HUES48 (cell line): ENCODE measurements around the gene WNK2.

Experiments
- H3K27ac ChIP-seq: one replicate; pipeline ENCODE4 v1.7.0; 2013; ENCODE audit warnings: low read depth, low read length, inconsistent platforms
- H3K27me3 ChIP-seq: 2 replicates; pipeline ENCODE4 v1.6.1; 2013; ENCODE audit warnings: mild to moderate bottlenecking, low read length; ENCODE audit not compliant: control insufficient read depth, insufficient read depth
- H3K36me3 ChIP-seq: 2 replicates; pipeline ENCODE4 v1.6.1; 2013; ENCODE audit warnings: low read length; ENCODE audit not compliant: control insufficient read depth, insufficient read depth
- H3K4me1 ChIP-seq: 2 replicates; pipeline ENCODE4 v1.6.1; 2013; ENCODE audit warnings: mild to moderate bottlenecking, low read length; ENCODE audit not compliant: control insufficient read depth, insufficient read depth
- H3K4me3 ChIP-seq: 2 replicates; pipeline ENCODE4 v1.5.1; 2013; ENCODE audit warnings: mild to moderate bottlenecking, low read depth, low read length
- H3K9ac ChIP-seq: 2 replicates; pipeline ENCODE4 v1.6.1; 2013; ENCODE audit warnings: mild to moderate bottlenecking, low read depth, low read length, moderate library complexity
- H3K9me3 ChIP-seq: 2 replicates; pipeline ENCODE4 v1.6.1; 2013; ENCODE audit warnings: low read length; ENCODE audit not compliant: control insufficient read depth, insufficient read depth

The WNK2 gene

GRCh38 chr9:93252781-93253530, 69.0 kb downstream of the WNK2 start:
- Histone ChIP-seq H3K4me3 (no peak overlapping the region), H3K27me3 (no peaks in the 10 kb centered on the region), H3K9ac (no peak overlapping the region), H3K36me3 (peaks cover 10% of the 10 kb centered on the region; the same call in 1 of the 2 replicates), H3K27ac (no peak overlapping the region), H3K9me3 (no peaks in the 10 kb centered on the region), H3K4me1 (peaks cover 5% of the 10 kb centered on the region)

- Histone ChIP-seq H3K27ac (no peak overlapping the region), H3K4me1 (no peaks in the 10 kb centered on the region), H3K27me3 (no peaks in the 10 kb centered on the region), H3K4me3 (no peak overlapping the region), H3K9ac (no peak overlapping the region), H3K9me3 (no peaks in the 10 kb centered on the region), H3K36me3 (peaks cover 8% of the 10 kb centered on the region; the same call in 1 of the 2 replicates)
These were observed 69.7 kb downstream of the WNK2 start for GRCh38 chr9:93253633-93254032.

DNA sequence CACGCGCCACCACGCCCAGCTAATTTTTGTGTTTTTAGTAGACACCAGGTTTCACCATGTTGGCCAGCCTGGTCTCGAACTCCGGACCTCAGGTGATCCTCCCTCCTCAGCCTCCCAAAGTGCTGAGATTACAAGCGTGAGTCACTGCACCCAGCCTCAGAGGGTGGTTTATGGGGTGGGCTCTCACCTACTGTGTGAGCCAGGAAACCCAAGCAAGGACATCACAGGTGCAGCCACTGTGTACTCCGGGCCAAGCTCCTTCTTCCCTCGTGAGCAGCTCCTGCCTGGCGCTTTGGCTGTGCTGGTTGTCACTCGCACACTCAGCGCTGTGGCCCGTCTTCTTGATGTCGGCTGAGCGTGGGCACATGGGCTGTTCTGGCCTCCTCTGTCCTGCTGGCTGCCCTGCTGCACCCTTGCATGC, 70.1 kb downstream of the WNK2 start:
- peaks cover 8% of the 10 kb centered on the region; the same call in 1 of the 2 replicates for H3K36me3 ChIP-seq
- no peak overlapping the region for H3K4me3 ChIP-seq
- no peaks in the 10 kb centered on the region for H3K27me3 ChIP-seq
- H3K9ac ChIP-seq, result no peak overlapping the region
- H3K4me1 ChIP-seq, result no peaks in the 10 kb centered on the region
- no peaks in the 10 kb centered on the region for H3K9me3 ChIP-seq
- H3K27ac ChIP-seq, result no peak overlapping the region

DNA sequence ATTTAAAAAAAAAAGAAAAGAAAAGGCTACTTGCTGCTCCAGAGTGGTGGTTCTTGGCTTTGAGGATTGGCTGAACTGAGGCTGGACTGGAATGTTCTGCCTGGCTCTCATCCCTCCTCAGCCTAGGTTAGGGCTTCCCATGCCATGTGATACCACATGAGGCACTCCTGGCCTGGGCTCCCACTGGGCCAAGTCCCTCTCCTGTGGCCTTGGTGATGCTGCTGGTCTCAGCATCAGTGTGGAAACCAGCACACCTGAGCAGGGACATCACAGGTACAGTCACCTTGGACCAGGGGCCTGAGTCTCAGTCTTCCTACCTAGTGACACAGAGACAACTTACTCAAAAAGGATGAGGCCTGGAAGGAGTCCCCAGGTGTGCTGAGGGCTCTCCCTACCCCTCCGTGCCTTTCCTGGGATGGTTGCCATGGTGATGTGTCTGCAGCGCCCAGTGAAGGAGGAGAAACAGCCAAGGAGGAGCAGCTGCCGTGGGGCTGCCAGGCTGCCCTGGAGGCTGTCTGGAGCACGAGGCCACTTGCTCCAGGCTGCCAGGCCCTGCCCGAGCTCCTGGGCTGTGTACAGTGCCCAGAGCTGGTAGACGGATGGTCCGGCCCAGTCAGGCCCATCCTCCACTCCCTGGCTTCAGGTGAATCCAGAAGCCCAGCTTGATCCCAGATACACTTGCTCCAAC, 71.0 kb downstream of the WNK2 start:
- peaks cover 8% of the 10 kb centered on the region; the same call in 1 of the 2 replicates for H3K36me3 ChIP-seq
- no peaks in the 10 kb centered on the region for H3K9me3 ChIP-seq
- H3K4me1 ChIP-seq, result no peaks in the 10 kb centered on the region
- H3K27me3 ChIP-seq, result no peaks in the 10 kb centered on the region
- no peak overlapping the region for H3K27ac ChIP-seq
- H3K9ac ChIP-seq, result no peak overlapping the region
- no peak overlapping the region for H3K4me3 ChIP-seq

DNA sequence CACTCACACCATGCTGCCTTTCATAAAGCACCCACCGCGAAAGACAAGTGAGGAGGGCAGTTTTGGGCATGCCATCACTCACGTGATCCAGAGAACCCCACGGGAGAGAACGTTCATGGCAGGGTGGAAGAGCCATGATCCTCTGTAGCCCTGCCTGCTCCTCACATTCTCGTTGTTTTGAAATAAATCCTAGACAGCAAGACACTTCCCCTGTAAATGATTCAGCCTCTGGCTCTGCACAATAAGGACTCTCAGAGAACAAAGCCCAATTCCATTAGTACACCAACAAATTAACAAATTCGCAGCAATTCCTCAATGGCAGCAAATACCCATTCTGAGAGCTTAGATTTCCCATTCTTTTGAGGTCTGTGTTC, 71.5 kb downstream of the WNK2 start:
- Histone ChIP-seq H3K27ac (no peak overlapping the region), H3K9me3 (no peaks in the 10 kb centered on the region), H3K4me3 (no peak overlapping the region), H3K4me1 (no peaks in the 10 kb centered on the region), H3K36me3 (peaks cover 8% of the 10 kb centered on the region; the same call in 1 of the 2 replicates), H3K9ac (no peak overlapping the region), H3K27me3 (no peaks in the 10 kb centered on the region)

- H3K27ac ChIP-seq, result no peak overlapping the region
- H3K27me3 ChIP-seq, result no peaks in the 10 kb centered on the region
These were observed 72.3 kb downstream of the WNK2 start for GRCh38 chr9:93255994-93256877.

DNA sequence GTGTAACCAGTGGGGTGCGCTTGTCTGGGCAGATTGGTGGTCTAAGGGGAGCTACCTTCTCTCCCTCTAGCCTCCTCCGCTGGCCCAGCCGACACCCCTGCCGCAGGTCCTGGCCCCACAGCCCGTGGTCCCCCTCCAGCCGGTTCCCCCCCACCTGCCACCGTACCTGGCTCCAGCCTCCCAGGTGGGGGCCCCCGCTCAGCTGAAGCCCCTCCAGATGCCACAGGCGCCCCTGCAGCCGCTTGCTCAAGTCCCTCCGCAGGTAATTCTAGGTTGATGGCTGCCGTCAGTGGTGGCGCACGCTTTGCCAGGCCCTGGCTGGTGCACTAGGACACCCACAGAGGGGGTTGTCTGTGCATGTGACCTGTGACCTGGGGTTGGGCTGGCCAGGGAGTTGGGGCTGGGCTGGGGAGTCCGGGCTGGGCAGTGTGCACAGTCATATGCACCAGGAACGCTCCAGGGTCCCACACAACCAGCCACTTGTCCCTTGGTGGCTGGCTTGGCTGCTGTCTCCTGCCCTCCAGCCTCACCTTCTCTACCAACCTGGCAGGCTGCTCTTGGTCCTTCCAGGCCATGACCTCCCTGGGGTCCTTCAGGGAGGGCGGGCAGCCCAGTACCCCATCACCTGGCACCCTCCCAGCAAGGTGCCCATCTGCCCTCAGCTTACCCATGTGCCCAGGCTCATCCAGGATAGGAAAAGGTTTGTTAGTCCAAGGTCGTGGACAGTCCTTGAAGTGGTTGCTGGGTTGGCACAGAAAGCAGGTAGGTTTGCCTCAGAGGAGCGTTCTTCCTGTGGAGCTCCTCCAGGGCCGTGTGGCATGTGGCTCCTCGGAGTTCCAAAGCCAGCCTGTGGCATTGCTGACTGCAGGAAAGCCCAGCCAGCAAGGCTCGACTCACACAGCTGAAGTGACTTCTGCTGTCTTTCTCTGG, 73.2 kb downstream of the WNK2 start:
- Histone ChIP-seq H3K27ac (no peak overlapping the region), H3K9ac (no peak overlapping the region), H3K36me3 (peaks cover 11% of the 10 kb centered on the region; the same call in 1 of the 2 replicates), H3K4me3 (no peak overlapping the region), H3K9me3 (no peaks in the 10 kb centered on the region), H3K4me1 (no peaks in the 10 kb centered on the region), H3K27me3 (no peaks in the 10 kb centered on the region)

More at GRCh38 chr9:93255994-93256877, 72.3 kb downstream of the WNK2 start:
- Histone ChIP-seq H3K4me1 (no peaks in the 10 kb centered on the region), H3K9me3 (no peaks in the 10 kb centered on the region), H3K9ac (no peak overlapping the region), H3K36me3 (peaks cover 8% of the 10 kb centered on the region; the same call in 1 of the 2 replicates), H3K4me3 (no peak overlapping the region)

DNA sequence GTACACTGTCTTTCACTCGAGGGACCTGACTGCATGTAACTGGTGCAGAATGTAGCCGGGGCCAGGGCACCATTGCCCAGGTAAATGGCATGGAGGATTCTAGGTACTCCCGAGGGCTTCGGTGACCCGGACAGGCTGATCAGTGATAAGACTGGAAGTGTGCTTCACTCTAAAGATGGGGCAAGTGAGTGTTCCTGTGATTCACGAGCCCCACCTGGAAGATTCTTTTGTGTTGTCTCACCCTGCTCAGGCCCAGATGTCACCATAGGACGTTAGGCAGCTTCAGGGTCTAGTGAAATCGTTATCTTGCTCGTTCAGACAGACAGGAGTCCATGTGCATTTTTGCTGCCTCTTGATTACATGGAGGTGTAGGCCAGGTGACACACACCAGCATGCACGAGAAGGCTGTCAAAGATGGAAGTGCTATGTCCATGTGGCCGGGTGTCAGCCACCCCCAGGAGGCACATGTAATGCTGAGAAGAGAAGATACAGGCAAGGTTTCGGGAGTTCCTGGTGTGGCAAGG, 73.9 kb downstream of the WNK2 start:
- Histone ChIP-seq H3K4me3 (no peak overlapping the region), H3K27me3 (no peaks in the 10 kb centered on the region), H3K36me3 (peaks cover 9% of the 10 kb centered on the region), H3K9me3 (no peaks in the 10 kb centered on the region), H3K27ac (no peak overlapping the region), H3K9ac (no peak overlapping the region), H3K4me1 (no peaks in the 10 kb centered on the region)

- no peaks in the 10 kb centered on the region for H3K27me3 ChIP-seq
- no peak overlapping the region for H3K27ac ChIP-seq
- H3K9me3 ChIP-seq, result no peaks in the 10 kb centered on the region
- H3K4me3 ChIP-seq, result no peak overlapping the region
- no peak overlapping the region for H3K9ac ChIP-seq
- no peaks in the 10 kb centered on the region for H3K4me1 ChIP-seq
- H3K36me3 ChIP-seq, result peaks cover 10% of the 10 kb centered on the region
These were observed 74.5 kb downstream of the WNK2 start for GRCh38 chr9:93258419-93258817.
